DMS53 treated with DMSO at 0.1 percent for 48 hours (cell line): Measurements from ENCODE around the gene NOP53.
A peak's percentile ranks its signal among the peaks of the same experiment; 100 is the strongest.
"Not testable (repeated sequence)": the region's sequence is repeated elsewhere in the genome, so short reads cannot be mapped to it uniquely, and the experiment has no call there.

Experiments
- DNase-seq: peaks from one replicate; lab custom pipeline; 2025; ENCODE audit not compliant: unreplicated experiment; lab: John Stamatoyannopoulos, UW

NOP53 gene

GRCh38 chr19:47718415-47719046 is 26.8 kb upstream of the NOP53 start:
- not testable (repeated sequence) for DNase-seq

DNA sequence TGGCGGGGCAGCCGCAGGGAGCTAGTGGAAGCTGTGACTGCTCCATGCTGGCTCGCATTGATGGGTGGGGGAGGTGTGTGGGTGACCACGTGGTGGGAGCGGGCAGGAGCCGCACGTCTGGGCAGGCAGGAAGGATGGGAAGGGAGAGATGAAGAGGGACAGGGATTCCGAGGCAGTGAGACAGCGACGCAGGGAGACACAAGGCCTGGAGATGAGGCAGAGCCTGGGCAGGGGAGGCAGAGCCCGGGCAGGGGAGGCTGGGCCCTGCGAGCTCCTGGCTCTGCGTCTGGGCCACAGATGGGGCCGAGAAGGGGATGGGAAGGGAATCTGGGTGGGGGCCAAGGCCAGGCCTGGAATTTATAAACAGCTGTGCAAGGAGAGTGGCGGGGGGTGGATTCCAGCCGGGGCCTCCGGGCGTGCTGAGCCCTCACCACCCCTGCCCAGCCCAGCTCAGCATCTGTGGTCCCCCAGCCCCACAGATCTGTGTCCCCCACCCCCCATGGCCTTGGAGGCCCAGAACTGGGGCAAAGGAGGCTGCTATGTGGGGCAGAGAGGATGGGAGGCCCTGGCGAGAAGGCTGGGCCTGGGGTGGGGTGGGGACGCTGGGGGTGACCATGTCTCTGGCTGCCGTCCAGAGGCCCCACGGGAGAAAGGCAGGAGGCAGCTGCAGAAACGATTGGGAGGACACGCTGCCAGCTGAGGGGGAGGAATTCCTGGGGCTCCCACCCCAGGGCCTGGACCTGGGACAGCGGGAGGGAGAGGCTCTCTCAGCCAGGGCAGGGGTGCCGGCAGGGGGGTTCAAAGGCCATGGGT is 26.1 kb upstream of the NOP53 start:
- no peak for DNase-seq

DNA sequence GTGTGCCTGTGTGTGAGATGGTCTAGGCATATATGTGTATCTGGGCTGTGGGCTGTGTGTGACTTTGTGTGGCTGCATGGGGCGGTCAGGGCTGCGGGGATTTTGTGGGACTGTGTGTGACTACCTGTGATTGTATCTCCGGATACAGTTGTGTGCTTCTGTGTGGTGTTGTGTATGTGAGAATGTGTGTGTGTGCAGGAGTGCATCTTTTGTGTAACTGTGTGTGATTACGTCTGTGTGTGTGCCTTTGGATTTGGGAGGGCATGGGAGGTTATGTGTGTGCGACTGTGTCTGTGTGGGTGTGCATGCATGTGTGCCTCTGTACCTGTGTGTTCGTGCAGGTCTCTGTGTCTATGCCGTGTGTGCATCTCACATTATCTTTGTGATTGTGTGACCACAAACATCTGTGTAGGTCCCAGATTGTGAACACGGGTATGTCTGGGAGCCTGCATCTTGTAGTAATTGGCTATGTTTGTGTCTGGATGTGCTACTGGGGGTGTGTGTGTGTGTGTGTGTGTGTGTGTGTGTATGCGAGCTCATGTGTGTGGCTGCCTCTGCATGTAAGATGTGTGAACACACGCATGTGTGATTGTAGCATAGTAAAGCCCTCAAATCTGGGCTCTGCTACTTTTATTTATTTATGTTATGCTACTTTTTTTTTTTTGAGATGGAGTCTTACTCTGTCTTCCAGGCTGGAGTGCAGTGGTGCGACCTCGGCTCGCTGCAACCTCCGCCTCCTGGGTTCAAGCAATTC is 24.5 kb upstream of the NOP53 start:
- no peak for DNase-seq

DNA sequence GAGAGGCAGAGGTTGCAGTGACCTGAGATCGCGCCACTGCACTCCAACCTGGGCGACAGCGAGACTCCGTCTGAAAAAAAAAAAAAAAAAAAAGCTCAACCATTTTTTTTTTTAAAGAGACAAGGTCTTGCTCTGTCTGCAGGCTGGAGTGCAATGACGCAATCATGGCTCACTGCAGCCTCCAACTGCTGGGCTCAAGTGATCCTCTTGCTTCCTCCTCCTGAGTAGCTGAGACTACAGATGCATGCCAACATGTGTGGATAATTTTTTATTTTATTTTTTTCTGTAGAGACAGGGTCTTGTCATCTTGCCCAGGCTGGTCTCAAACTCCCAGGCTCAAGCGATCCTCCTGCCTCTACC is 21.8 kb upstream of the NOP53 start:
- DNase-seq, result peak; percentile 59

DNA sequence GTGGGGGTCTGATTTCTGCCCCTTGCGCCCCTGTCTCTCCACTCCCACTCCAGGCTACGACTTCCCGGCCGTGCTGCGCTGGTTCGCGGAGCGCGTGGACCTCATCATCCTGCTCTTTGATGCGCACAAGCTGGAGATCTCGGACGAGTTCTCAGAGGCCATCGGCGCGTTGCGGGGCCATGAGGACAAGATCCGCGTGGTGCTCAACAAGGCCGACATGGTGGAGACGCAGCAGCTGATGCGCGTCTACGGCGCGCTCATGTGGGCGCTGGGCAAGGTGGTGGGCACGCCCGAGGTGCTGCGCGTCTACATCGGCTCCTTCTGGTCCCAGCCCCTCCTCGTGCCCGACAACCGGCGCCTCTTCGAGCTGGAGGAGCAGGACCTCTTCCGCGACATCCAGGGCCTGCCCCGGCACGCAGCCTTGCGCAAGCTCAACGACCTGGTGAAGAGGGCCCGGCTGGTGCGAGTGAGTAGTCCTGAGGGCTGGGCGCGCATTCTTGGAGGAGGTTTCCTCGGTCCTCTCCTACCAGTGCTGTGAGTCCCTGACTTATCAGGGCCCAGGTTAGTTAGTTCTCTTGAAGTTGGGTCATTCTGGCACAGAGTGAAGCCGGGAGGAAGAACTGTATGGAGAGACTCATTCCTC is 19.5 kb upstream of the NOP53 start:
- DNase-seq, result no peak

- no peak for DNase-seq
Measured at GRCh38 chr19:47726467-47726866, 18.9 kb upstream of the NOP53 start.

DNA sequence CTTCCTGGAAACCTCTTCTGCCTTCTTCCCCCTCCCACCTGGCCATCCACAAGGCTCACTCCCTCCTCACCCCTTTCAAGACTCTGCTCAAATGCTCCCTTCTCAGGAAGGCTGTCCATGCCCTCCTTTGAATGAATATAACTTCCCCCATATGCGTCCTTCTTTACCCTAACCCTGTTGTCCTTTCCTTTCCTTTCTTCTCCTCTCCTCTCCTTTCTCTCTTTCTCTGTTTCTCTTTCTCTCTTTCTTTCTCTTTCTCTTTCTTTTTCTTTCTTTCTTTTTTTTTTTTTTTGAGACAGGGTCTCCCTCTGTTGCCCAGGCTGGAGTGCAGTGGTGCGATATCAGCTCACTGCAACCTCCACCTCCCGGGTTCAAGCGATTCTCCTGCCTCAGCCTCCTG is 17.1 kb upstream of the NOP53 start:
- DNase-seq, result not testable (repeated sequence)

- DNase-seq, result no peak
Measured at GRCh38 chr19:47729468-47729798, 15.9 kb upstream of the NOP53 start.

GRCh38 chr19:47729799-47730520 is 15.4 kb upstream of the NOP53 start:
- no peak for DNase-seq

DNA sequence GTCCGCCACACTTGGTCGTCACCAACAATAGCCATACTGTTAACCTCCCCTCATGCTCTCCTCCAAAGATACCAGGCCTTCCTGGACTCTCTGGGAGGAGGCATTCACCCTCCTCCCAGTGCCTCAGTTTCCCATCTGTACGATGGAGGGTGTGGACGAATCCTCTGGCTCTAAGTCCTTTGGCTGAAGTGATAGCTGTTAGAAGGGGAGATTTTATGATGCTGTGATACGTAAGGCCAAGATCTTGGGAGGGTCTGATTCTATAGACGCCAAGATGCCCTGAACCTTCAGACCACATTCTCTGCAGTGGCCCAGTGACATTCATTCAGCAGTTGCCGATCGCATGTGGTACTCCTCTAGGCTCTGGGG is 14.8 kb upstream of the NOP53 start:
- no peak for DNase-seq

DNA sequence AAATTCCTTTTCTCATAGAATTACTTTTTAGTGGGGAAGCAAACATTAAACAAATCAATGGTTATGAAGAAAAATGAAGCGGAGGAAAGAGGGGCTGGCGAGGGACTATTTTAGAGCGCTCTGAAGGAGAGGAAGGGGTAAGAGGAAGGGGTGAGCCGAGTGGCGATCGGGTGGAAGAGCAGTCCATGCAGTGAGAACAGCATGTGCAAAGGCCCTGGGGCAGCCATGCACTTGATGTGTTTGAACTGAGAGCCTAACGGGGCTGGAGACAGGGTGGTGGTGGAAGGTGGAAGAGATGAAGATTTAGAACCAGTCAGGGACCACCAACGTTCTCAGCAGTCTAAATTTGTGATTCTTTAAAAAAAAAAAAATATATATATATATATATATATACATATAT is 14.4 kb upstream of the NOP53 start:
- DNase-seq, result no peak

- no peak for DNase-seq
Measured at GRCh38 chr19:47735131-47735530, 10.2 kb upstream of the NOP53 start.

GRCh38 chr19:47740866-47741519 is 4.4 kb upstream of the NOP53 start:
- DNase-seq, result no peak

- DNase-seq, result no peak
Measured at GRCh38 chr19:47741544-47742140, 3.7 kb upstream of the NOP53 start.

DNA sequence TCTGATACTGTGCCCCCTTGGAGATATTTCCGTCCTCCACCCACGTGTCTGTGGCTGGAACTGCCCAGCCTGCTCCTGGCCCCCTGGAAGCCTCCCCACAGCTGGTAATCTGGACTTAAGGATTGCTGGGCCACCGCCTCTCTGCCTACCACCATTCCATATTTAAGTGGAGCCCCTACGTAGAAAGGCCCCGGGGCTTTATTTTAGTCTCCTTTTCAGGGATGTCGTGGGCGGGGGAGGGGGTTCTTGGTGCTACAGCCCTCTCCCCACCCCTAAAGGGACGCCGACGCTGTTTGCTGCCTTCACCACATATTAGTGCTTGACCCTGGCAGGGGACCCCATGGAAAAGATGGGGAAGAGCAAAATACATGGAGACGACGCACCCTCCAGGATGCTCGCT is 2.7 kb upstream of the NOP53 start:
- no peak for DNase-seq

DNA sequence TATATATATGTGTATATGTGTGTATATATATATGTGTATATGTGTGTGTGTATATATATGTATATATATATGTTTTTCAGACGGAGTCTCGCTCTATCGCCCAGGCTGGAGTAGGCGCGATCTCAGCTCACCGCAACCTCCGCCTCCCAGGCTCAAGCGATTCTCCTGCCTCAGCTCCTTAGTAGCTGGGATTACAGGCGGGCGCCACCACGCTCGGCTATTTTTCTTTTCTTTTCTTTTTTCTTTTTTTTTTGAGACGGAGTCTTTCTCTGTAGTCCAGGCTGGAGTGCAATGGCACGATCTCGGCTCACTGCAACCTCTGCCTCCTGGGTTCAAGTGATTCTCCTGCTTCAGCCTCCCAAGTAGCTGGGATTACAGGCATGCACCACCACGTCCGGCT is 783 bp downstream of the NOP53 start:
- not testable (repeated sequence) for DNase-seq

DNA sequence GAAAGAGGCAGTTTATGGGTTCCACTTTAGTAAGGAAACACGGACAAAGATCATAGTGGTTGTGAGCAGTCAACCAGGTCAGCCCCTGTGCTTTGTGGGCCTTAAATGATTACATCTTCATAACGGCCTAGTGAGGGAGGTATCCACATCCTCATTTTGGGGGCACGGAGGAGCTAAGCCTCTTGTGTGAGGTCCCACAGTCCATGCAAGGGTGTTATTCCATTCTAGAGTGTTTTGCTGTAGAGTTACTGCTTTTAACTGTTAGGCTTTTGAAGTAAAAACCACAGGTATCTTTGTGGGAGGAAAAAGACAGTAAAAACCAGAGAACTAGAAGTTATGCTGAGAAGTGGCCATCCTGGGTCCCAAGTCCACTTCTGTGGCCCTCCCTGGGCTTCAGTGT is 4.0 kb downstream of the NOP53 start:
- DNase-seq, result no peak

DNA sequence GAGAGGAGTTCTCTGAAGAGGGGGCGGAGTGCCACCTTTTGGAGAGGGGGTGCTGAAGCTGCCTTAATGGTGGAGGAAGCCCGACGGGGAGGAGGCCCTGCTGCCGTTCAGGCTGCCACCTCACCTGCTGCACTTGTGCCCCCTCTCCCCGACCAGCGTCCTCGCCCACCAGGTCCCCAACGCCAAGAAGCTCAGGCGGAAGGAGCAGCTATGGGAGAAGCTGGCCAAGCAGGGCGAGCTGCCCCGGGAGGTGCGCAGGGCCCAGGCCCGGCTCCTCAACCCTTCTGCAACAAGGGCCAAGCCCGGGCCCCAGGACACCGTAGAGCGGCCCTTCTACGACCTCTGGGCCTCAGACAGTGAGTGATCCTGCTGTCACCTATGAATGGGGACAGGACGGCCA is 5.4 kb downstream of the NOP53 start:
- no peak for DNase-seq

- DNase-seq, result no peak
Measured at GRCh38 chr19:47752440-47753211, 7.3 kb downstream of the NOP53 start.
